SKM-1 treated with dmso at 0.1 percent for 144 hours (cell line): ENCODE results near the gene TIMM21.
A peak's percentile ranks its signal among the peaks of the same experiment; 100 is the strongest.

Experiments
- DNase-seq: peaks from one replicate; lab custom pipeline; 2025; ENCODE audit not compliant: unreplicated experiment; lab: John Stamatoyannopoulos, UW

TIMM21 gene

GRCh38 chr18:74186661-74187060, 38.3 kb downstream of the TIMM21 start:
- no peak for DNase-seq

GRCh38 chr18:74190086-74190485, 41.8 kb downstream of the TIMM21 start:
- no peak for DNase-seq

- DNase-seq: no peak
Measured at GRCh38 chr18:74191577-74191976, 43.3 kb downstream of the TIMM21 start.

GRCh38 chr18:74194691-74195090, 46.4 kb downstream of the TIMM21 start:
- DNase-seq: no peak

- DNase-seq: peak; percentile 64
Measured at GRCh38 chr18:74196220-74197119, 48.1 kb downstream of the TIMM21 start.

- no peak for DNase-seq
Measured at GRCh38 chr18:74197705-74198341, 49.5 kb downstream of the TIMM21 start.

- DNase-seq: no peak
Measured at GRCh38 chr18:74198453-74198852, 50.1 kb downstream of the TIMM21 start.

- no peak for DNase-seq
Measured at GRCh38 chr18:74200780-74201179, 52.5 kb downstream of the TIMM21 start.

- no peak for DNase-seq
Measured at GRCh38 chr18:74203811-74204210, 55.5 kb downstream of the TIMM21 start.

- no peak for DNase-seq
Measured at GRCh38 chr18:74204526-74205152, 56.3 kb downstream of the TIMM21 start.
